ENCODE measurements around the gene LILRB5.
A peak's percentile ranks its signal among the peaks of the same experiment; 100 is the strongest.
"Not testable (repeated sequence)": the region's sequence is repeated elsewhere in the genome, so short reads cannot be mapped to it uniquely, and the experiment has no call there.

LILRB5 gene

GRCh38 chr19:54209811-54210494, 47.1 kb downstream of the LILRB5 start:
- DNase-seq, result peak; percentile 94

GRCh38 chr19:54209058-54209810, 47.8 kb downstream of the LILRB5 start:
- no peak for DNase-seq

GRCh38 chr19:54208784-54209057, 48.4 kb downstream of the LILRB5 start:
- no peak for DNase-seq

- no peak for DNase-seq
Observed at GRCh38 chr19:54207983-54208783, 48.9 kb downstream of the LILRB5 start.

GRCh38 chr19:54207676-54207982, 49.4 kb downstream of the LILRB5 start:
- no peak for DNase-seq

GRCh38 chr19:54207193-54207592, 49.9 kb downstream of the LILRB5 start:
- DNase-seq, result not testable (repeated sequence)

GRCh38 chr19:54206831-54207177, 50.3 kb downstream of the LILRB5 start:
- DNase-seq, result no peak

GRCh38 chr19:54206030-54206830, 50.8 kb downstream of the LILRB5 start:
- no peak for DNase-seq

GRCh38 chr19:54204767-54205468, 52.2 kb downstream of the LILRB5 start:
- DNase-seq, result no peak

GRCh38 chr19:54203151-54203611, 53.9 kb downstream of the LILRB5 start:
- no peak for DNase-seq

GRCh38 chr19:54201980-54202379, 55.1 kb downstream of the LILRB5 start:
- DNase-seq, result no peak

GRCh38 chr19:54201172-54201701, 55.8 kb downstream of the LILRB5 start:
- no peak for DNase-seq

All from DMS153 (cell line).